GM12873 (cell line): ENCODE data around the gene KRT2.

ENCODE experiments used
- TF ChIP-seq, protein P1 (sequence below): IDR thresholded peaks from 2 replicates; pipeline ENCODE4 v1.5.1; 2012; ENCODE audit warnings: low read depth, mild to moderate bottlenecking, moderate library complexity, low read length, control low read depth; ENCODE audit not compliant: insufficient read depth; ENCODE audit errors: missing control alignments

The KRT2 gene

DNA sequence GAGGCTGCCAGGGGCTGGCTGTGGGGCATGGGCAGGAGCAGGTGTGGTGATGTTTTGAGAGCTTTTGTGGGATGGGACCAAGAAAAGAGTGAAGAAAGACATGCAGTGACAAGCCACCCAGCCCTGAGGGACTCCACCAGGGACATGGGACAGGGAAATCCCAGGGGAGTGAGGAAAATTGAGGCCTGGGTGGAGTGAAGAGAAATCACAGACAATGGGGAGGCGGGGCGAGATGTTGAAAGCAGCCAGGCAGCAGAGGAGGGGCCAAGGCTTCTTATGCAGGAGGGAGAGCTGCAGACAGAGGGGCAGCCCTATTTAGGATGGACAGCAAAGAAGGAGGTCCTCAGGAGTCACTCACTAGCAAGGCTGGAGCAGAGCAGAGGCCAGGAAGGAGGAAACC is 32.4 kb upstream of the KRT2 start:
- TF ChIP-seq, protein P1, sequence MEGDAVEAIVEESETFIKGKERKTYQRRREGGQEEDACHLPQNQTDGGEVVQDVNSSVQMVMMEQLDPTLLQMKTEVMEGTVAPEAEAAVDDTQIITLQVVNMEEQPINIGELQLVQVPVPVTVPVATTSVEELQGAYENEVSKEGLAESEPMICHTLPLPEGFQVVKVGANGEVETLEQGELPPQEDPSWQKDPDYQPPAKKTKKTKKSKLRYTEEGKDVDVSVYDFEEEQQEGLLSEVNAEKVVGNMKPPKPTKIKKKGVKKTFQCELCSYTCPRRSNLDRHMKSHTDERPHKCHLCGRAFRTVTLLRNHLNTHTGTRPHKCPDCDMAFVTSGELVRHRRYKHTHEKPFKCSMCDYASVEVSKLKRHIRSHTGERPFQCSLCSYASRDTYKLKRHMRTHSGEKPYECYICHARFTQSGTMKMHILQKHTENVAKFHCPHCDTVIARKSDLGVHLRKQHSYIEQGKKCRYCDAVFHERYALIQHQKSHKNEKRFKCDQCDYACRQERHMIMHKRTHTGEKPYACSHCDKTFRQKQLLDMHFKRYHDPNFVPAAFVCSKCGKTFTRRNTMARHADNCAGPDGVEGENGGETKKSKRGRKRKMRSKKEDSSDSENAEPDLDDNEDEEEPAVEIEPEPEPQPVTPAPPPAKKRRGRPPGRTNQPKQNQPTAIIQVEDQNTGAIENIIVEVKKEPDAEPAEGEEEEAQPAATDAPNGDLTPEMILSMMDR = no peak

DNA sequence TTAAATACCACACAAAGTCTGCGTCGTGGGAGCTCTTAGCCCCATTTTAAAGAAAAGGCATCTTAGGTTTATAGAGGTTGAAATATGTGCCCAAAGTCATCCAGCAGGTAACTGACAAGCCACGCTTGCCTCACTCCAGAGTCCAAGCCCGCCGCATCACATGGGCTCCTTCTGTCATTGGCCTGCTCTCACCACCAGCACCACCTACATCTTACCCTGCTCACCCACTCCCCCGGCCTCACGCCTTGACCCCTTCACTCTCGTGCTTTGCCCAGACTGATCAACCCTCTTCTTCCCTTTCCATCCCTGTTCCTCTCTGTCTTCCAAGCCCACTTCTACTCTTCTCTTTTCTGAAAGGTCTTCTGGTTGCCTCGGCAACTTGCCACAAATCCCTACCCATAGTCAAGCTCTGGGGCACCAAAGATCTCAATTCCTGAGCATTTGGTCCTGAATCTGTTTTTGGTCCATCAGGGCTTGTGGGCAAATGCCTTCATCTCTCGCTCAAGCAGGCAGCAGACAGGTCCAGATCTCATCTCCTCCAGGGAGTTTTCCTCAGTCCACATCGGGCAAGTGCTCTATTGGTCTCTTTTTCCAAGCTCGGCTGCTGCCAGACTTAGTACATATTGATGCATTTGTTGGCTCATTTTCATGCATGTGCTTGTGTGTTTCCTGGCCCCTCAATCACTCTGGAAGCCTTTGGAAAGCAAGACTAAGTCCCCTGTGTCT is 31.7 kb upstream of the KRT2 start:
- TF ChIP-seq, protein P1 = no peak

DNA sequence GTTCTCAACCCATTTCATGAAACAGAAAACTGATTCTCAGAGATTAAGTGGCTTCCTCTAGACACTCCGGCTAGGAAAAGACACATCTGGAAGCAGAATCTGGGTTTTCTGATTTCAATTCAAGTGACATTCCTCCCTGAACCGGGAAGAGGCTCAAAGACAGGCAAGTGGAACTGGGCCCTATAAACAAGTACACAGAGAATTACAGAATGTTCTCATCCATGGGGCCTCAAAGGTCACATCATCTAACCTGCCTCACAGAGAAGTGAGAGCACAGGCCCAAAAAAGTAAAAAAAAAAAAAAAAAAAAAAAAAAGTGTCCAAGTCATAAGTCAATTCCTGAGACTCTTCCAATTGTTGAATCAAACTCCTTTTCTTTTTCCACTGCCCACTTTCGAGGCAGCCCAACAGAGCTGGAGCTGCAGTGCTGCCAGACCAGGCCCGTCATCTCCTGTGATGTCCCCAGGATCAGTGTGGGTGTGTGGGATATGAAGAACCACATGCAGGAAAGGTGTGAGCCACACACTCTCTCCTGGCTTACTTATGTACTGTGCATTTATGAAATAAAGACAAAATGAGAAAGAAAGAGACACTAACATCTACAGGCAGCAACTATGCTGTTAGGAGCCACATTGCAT is 31.0 kb upstream of the KRT2 start:
- TF ChIP-seq, protein P1 = no peak

DNA sequence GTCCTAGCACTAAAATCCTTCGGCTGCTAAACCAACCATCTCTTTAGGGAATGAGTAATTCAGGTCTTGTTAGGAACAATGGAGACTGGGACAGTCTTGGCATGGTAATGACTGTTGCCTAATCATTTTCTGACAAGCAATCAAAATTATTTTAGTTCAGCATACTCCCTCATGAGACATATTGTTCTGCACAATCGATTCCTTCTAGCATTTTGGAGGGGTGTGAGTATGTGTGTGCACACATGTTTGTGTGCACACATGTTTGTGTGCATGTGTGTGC is 30.3 kb upstream of the KRT2 start:
- TF ChIP-seq, protein P1 = no peak

DNA sequence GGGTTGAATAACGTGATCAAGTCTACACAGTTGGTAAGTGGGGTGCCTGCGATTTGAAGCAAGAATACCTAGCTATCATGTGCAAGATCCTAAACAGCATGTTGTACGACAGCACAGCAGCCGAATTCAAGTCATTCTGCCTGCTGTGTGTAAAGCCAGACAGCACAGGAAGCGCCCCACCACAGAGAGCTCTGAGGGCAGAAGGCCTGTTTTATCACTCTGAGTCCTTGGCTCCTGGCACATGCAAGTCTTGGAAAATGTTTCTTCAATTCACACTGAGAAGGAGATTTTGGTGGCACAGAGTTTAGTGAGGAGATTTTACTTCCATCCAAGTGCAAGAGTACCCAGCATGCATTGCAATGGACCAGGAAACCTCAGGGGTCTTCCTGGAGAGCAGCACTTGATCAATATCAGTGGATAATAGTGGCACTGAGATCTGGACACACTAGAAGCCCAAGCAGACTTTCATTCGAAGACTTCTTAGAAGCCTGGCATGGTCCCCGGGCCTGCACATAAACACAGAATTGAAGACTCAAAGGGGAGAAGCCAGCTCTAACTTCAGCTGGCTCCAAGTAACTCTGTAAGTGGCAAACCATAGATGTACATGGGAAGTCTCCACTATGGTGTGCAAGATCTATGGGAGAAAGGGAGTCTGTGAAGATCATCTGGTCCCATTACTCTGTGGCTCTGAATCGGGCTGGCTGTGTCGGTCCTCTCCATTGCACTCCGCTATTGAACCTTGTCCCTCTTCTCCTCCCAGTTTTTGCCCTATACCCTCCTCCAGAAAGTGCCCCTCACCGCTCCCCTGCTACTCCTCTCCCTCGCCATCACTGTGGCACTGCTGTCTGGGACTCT is 29.7 kb upstream of the KRT2 start:
- TF ChIP-seq, protein P1 = no peak

DNA sequence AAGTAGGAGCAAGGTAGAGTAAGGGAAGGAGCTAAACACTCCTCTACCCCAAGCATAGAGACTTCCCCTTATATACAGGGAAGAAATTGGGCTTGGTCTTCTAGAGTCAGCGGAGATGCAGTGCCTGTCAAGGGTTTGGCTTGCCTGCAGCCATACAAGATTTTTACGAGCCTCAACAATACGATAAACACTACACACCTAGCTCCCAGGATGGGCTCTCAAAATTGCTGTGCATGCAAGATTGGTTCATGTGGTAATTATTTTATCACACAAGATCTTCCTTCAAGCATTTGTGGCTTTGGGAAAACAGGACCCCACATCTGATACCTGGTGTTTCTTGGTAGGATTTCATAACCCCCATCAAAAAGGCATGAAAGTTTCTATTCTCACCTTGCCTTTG is 28.4 kb upstream of the KRT2 start, which contains the start of gene KRT1:
Gene KRT1 (minus strand): TSS at position 45 of the 400 bp plus-strand sequence. CDS start 59 bp downstream, outside the sequence.
- TF ChIP-seq, protein P1 = no peak

DNA sequence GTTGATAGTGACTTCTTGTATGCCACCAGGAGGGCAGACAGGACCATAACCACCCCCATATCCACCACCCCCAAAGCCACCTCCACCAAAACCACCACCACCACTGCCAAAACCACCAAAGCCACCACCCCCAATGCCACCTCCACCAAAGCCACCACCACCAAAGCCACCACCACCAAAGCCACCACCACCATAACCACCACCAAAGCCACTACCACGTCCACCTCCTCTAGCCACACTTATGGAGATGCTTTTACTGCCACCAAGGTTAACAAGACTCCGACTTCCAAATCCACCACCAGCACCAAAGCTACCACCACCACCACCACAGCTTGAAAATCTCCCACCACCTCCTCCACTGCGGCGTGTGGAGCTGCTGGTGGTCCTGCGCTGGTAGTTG is 27.9 kb upstream of the KRT2 start:
- TF ChIP-seq, protein P1 = no peak
